Ovary (tissue), 9 donors: Measurements from ENCODE around the gene ARHGEF39. TPM values are rescaled to one million over a fixed set of nuclear protein-coding genes. Genes with fewer than 3 reads are reported as not detected.

ENCODE experiments used
- DNase-seq, 5 donors: peaks; one replicate each; pipeline ENCODE4 v3.0.0-alpha.2; 2019 to 2020
- H3K27ac ChIP-seq, 2 donors: fragments of 200-600 bp; one replicate each; pipeline versions ENCODE4 v1.5.1 to v1.8.0; 2019 to 2022
- H3K27me3 ChIP-seq: fragments of 200-600 bp; one replicate; pipeline ENCODE4 v1.8.0; 2022
- H3K36me3 ChIP-seq: fragments of 200-600 bp; sonication (generic); one replicate; pipeline ENCODE4 v1.5.1; 2019
- H3K4me1 ChIP-seq: one replicate; pipeline ENCODE4 v1.8.1; 2013; ENCODE audit warnings: mild to moderate bottlenecking, moderate library complexity; ENCODE audit not compliant: insufficient read depth
- H3K4me3 ChIP-seq: fragments of 200-600 bp; sonication (generic); one replicate; pipeline ENCODE4 v1.5.1; 2017
- H3K9me3 ChIP-seq, 2 donors: fragments of 200-600 bp in 1 of 2; sonication (generic) in 1 of 2; one replicate each; pipeline versions ENCODE4 v1.5.1 to v1.8.1; 2013 to 2019; ENCODE audit warnings: mild to moderate bottlenecking in 1 of 2, moderate library complexity in 1 of 2
- CTCF ChIP-seq, 3 donors: fragments of 450-650 bp in 2 of 3; fragments of 200-600 bp in 1 of 3; IDR thresholded peaks; one replicate each; pipeline versions ENCODE4 v1.5.1 to v1.8.0; 2016 to 2022; ENCODE audit warnings: antibody characterized with exemption in 3 of 3, mild to moderate bottlenecking in 1 of 3
- EP300 ChIP-seq: sonication (generic); formaldehyde crosslinking; IDR thresholded peaks from one replicate; pipeline ENCODE4 v1.6.1; 2017; ENCODE audit warnings: antibody characterized with exemption
- POLR2A ChIP-seq: fragments of 450-650 bp; IDR thresholded peaks from one replicate; pipeline ENCODE4 v1.6.1; 2017; ENCODE audit warnings: antibody characterized with exemption, mild to moderate bottlenecking, moderate library complexity
- WGBS, 3 donors: extraction: QIAGEN DNeasy Blood & Tissue Kit in 1 of 3; methylation state at CpG; one replicate each; pipeline versions ENCODE4 v1.1.5 to v1.1.7; 2013 to 2017; 5-methylcytosine and 5-hydroxymethylcytosine counted together
- intact Hi-C, 4 donors: fragments of 100-400 bp; cut with DNase I; formaldehyde crosslinking; loops; one replicate each; pipeline versions ENCODE4 v1.11.0 to v1.15.1; 2022 to 2023
- polyA plus RNA-seq, 2 donors: library from polyadenylated mRNA; stranded (reverse); fragments of 200-250 nt in 1 of 2; fragments of 350-450 nt in 1 of 2; fragmentation: Illumina TruSeq in 1 of 2; extraction: RNeasy Lipid Tissue Mini Kit (QIAGEN cat#74804) in 1 of 2; gene quantifications; one replicate each; pipeline ENCODE4 v1.2.3, GENCODE V29; 2013 to 2014
- total RNA-seq, 7 donors: library from RNA; depleted of rRNA in 2 of 7; stranded (reverse); fragments of >200 nt in 2 of 7; fragmentation: NEBNext Ultra II Directional in 3 of 7; extraction: Animal tissue kit (Norgen Biotek cat#: 25700) in 3 of 7; gene quantifications; one replicate each; pipeline versions ENCODE4 v1.1.0 to v1.2.4, GENCODE V29; 2016 to 2023
- donor health status: DM: no; HTN: no; CAD: no; lungs with moderate emphysema.
- donor health status: DM: no; HTN: no; CAD: no.
- donor health status: Bipolar disorder and iron deficiency.
- donor health status: DM: yes; HTN: yes; CAD: no.
- donor health status: DM: no; HTN: no; CAD: no.
- donor health status: DM: yes; HTN: yes; CAD: no.

The ARHGEF39 gene
- total and polyA plus RNA-seq, 9 donors = 0.17 to 1.4 (median 0.52) TPM

DNA sequence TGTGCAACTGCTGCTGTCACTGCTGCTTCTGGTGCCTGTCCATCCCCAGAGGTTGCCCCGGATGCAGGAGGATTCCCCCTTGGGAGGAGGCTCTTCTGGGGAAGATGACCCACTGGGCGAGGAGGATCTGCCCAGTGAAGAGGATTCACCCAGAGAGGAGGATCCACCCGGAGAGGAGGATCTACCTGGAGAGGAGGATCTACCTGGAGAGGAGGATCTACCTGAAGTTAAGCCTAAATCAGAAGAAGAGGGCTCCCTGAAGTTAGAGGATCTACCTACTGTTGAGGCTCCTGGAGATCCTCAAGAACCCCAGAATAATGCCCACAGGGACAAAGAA lies 9.0 kb upstream of the ARHGEF39 start:
- H3K4me3 ChIP-seq = no peak overlapping the region
- H3K36me3 ChIP-seq = no peaks in the 10 kb centered on the region
- H3K4me1 ChIP-seq = peaks cover 5% of the 10 kb centered on the region
- no peak overlapping the region for H3K27ac ChIP-seq
- TF ChIP-seq EP300 (no peak), POLR2A (no peak), CTCF (IDR thresholded peaks at IDR 0.05) (no peak)
- intact Hi-C loops = no loop called here
- H3K27me3 ChIP-seq = no peaks in the 10 kb centered on the region
- no peaks in the 10 kb centered on the region for H3K9me3 ChIP-seq
- DNase-seq = no peak
- WGBS, 3 donors = 72 to 80% (median 72%) methylated on average over 3 of the region's 3 CpGs

- TF ChIP-seq POLR2A (no peak), EP300 (no peak), CTCF (IDR thresholded peaks at IDR 0.05) (no peak)
- Histone ChIP-seq H3K27me3 (no peaks in the 10 kb centered on the region), H3K9me3 (no peaks in the 10 kb centered on the region), H3K4me3 (no peak within 1 kb of the TSS), H3K36me3 (no peaks in the 10 kb centered on the region), H3K27ac (no peak within 1 kb of the TSS), H3K4me1 (peaks cover 5% of the 10 kb centered on the region)
- WGBS, 3 donors = 43 to 56% (median 51%) methylated on average over 9 to 10 of the region's 10 CpGs
- intact Hi-C loops = no loop called here
- no peak for DNase-seq
These were observed 8.4 kb upstream of the ARHGEF39 start, which contains the start of gene CA9 for GRCh38 chr9:35673132-35674024. TSS of gene CA9 (plus strand) at chr9:35673928. CDS start at chr9:35673960, 32 bp downstream.

DNA sequence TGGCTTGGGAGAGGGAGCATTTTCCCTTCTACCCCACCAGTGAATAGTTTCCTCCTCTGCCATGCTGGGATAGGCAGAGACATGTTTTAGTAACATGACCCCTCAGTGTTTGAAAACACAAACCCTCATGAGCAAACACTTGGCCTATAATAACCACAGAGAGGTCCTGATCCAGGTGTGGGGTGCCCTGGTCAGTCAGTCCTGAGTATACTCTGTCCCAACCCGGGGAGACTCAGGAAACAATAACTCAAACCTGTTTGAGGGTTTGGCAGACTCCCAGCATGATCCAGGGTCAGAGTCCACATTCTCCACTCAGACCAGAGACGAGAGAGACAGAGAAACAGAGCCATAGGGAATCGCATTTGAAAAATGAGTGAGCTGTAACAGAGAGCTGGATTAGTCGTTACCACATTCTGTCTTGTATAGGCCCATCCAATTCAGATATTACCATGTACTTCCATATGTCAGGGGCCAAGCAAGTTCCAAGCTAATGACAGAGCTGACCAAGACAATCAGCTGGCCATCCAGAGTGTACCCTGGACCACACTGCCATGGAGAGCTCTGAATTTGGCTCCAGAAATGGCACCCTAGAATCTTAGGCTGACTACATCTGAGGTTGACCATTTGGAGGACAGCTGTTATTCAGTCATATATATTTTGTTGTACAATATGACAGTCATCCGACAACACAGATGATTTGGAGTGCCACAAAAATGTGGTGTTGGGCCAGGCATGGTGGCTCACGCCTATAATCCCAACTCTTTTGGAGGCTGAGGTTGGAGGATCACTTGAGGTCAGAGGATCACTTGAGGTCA lies 4.5 kb upstream of the ARHGEF39 start:
- intact Hi-C loops = no loop called here
- Histone ChIP-seq H3K36me3 (no peaks in the 10 kb centered on the region), H3K4me3 (no peak overlapping the region), H3K4me1 (no peaks in the 10 kb centered on the region), H3K27me3 (no peaks in the 10 kb centered on the region), H3K27ac (no peak overlapping the region), H3K9me3 (no peaks in the 10 kb centered on the region)
- TF ChIP-seq EP300 = no peak
- no peak for TF ChIP-seq POLR2A
- TF ChIP-seq CTCF (IDR thresholded peaks at IDR 0.05) = no peak
- no peak for DNase-seq
- WGBS, 3 donors = 56 to 61% (median 58%) methylated on average over 6 of the region's 6 CpGs

DNA sequence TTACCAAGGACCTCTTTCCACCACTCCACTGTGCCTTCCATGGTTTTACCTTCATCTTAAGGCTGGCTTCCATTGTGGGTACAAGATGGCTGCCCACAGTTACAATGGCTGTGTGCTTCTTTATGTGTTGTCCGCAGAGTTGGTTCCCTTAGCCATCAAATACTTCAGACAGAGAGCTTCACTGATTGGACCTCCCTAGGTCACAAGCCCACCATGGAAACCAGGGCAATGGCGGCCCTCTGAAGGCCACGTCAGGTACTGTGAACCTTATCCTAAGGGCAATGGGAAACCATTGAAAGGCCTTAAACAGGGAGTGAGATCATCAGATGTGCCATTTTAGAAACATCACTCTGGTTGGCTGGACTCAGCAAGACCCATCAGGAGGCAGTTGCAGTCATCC lies 2.9 kb upstream of the ARHGEF39 start:
- H3K4me1 ChIP-seq = no peaks in the 10 kb centered on the region
- 94 to 96% (median 95%) methylated on average over 3 of the region's 3 CpGs for WGBS, 3 donors
- no peaks in the 10 kb centered on the region for H3K9me3 ChIP-seq
- H3K27me3 ChIP-seq = no peaks in the 10 kb centered on the region
- no peak overlapping the region for H3K4me3 ChIP-seq
- no peaks in the 10 kb centered on the region for H3K36me3 ChIP-seq
- intact Hi-C loops = no loop called here
- H3K27ac ChIP-seq = no peak overlapping the region
- no peak for DNase-seq
- no peak for TF ChIP-seq CTCF (IDR thresholded peaks at IDR 0.05)
- TF ChIP-seq POLR2A = no peak
- no peak for TF ChIP-seq EP300
